Bronchial epithelial cell (primary cell): ENCODE data around the gene PITPNM3. TPM values are rescaled to one million over a fixed set of nuclear protein-coding genes. Genes with fewer than 3 reads are reported as not detected.

ENCODE experiments used
- DNase-seq: peaks from one replicate; pipeline ENCODE4 v3.0.0-alpha.2; 2010; ENCODE audit warnings: low read depth
- FAIRE-seq: peaks from 2 replicates; lab custom pipeline; 2011; peaks lifted over from hg19 to GRCh38; lab: Jason Lieb, UNC
- H3K27me3 ChIP-seq: 2 replicates; pipeline ENCODE4 v1.5.1; 2011; ENCODE audit warnings: low read length; ENCODE audit not compliant: control insufficient read depth, insufficient read depth
- H3K36me3 ChIP-seq: 2 replicates; pipeline ENCODE4 v1.5.1; 2011; ENCODE audit warnings: low read length; ENCODE audit not compliant: control insufficient read depth, insufficient read depth
- H3K4me3 ChIP-seq: 2 replicates; pipeline ENCODE4 v1.5.1; 2011; ENCODE audit warnings: mild to moderate bottlenecking, low read depth, low read length, control low read depth
- CTCF ChIP-seq: IDR thresholded peaks from 2 replicates; pipeline ENCODE4 v1.5.1; 2011; ENCODE audit warnings: mild to moderate bottlenecking, moderate library complexity, low read length, control low read depth, inconsistent platforms; ENCODE audit not compliant: insufficient read depth, severe bottlenecking
- total RNA-seq: library from RNA; depleted of rRNA; stranded (reverse); fragments of >200 nt; gene quantifications from 2 replicates; pipeline ENCODE4 v1.2.1, GENCODE V29; 2014

Gene PITPNM3
- total RNA-seq, 1 donor from 2014 or later = 25.0 TPM

GRCh38 chr17:6443692-6444570 lies 112.4 kb downstream of the PITPNM3 start, which contains the start of gene PIMREG:
Gene PIMREG, plus strand, starts transcription at chr17:6444455. Its CDS starts 656 bp downstream, at chr17:6445111.
- peaks cover 2% of the 10 kb centered on the region for H3K36me3 ChIP-seq
- no peak for FAIRE-seq
- peak; percentile 70 for DNase-seq
- TF ChIP-seq CTCF = no peak
- peak within 1 kb of the TSS; percentile 50 for H3K4me3 ChIP-seq
- H3K27me3 ChIP-seq = no peaks in the 10 kb centered on the region

GRCh38 chr17:6442775-6443174 lies 113.6 kb downstream of the PITPNM3 start:
- Histone ChIP-seq H3K27me3 (no peaks in the 10 kb centered on the region), H3K36me3 (no peaks in the 10 kb centered on the region), H3K4me3 (no peak overlapping the region)
- FAIRE-seq = no peak
- no peak for TF ChIP-seq CTCF
- DNase-seq = no peak

GRCh38 chr17:6439951-6440350 lies 116.4 kb downstream of the PITPNM3 start:
- no peaks in the 10 kb centered on the region for H3K36me3 ChIP-seq
- no peak for TF ChIP-seq CTCF
- peaks cover 3% of the 10 kb centered on the region for H3K27me3 ChIP-seq
- FAIRE-seq = no peak
- no peak for DNase-seq
- no peak overlapping the region for H3K4me3 ChIP-seq

DNA sequence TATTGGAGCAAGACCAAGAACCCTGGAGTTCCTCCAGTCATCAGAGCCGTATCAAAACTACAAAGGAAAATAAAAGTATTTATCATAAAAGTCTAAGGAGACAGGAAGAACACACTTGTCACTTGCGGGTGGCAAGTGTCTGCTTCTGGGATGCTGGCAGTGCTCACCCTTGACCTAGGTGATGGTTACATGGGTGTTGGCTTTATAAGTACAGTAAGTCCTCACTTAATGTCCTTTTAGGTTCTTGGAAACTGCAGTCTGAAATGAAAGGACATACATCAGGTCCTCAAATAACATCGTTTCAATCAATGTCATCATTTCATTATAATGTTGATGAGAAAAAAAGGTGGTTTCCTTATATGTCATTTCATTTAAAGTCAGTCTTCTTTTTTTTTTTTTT lies 118.4 kb downstream of the PITPNM3 start:
- no peak for TF ChIP-seq CTCF
- peaks cover 3% of the 10 kb centered on the region for H3K27me3 ChIP-seq
- H3K36me3 ChIP-seq = no peaks in the 10 kb centered on the region
- H3K4me3 ChIP-seq = no peak overlapping the region
- DNase-seq (no peak), FAIRE-seq (no peak)

GRCh38 chr17:6437466-6437865 lies 118.9 kb downstream of the PITPNM3 start:
- DNase-seq (no peak), FAIRE-seq (no peak)
- H3K27me3 ChIP-seq = peaks cover 3% of the 10 kb centered on the region
- no peak overlapping the region for H3K4me3 ChIP-seq
- H3K36me3 ChIP-seq = no peaks in the 10 kb centered on the region
- TF ChIP-seq CTCF = no peak
